ENCODE measurements around the gene KCTD16. TPM values are rescaled to one million over a fixed set of nuclear protein-coding genes. Genes with fewer than 3 reads are reported as not detected.

The KCTD16 gene
- total RNA-seq, 1 experiment from 2014 or later, result 0.08 TPM

- Histone ChIP-seq H3K9me3 (replicated peaks) (no peaks in the 10 kb centered on the region), H3K4me3 (no peak overlapping the region), H3K27me3 (replicated peaks) (no peaks in the 10 kb centered on the region), H3K36me3 (no peaks in the 10 kb centered on the region), H3K27ac (no peak overlapping the region), H3K4me1 (replicated peaks) (peaks cover 1% of the 10 kb centered on the region; the same call in 1 of the 2 replicates)
- no peak for DNase-seq (ENCODE audit: low read depth in 1 of 2, low spot score in 2 of 2)
Observed at GRCh38 chr5:144141585-144141984, 29.1 kb upstream of the KCTD16 start.

DNA sequence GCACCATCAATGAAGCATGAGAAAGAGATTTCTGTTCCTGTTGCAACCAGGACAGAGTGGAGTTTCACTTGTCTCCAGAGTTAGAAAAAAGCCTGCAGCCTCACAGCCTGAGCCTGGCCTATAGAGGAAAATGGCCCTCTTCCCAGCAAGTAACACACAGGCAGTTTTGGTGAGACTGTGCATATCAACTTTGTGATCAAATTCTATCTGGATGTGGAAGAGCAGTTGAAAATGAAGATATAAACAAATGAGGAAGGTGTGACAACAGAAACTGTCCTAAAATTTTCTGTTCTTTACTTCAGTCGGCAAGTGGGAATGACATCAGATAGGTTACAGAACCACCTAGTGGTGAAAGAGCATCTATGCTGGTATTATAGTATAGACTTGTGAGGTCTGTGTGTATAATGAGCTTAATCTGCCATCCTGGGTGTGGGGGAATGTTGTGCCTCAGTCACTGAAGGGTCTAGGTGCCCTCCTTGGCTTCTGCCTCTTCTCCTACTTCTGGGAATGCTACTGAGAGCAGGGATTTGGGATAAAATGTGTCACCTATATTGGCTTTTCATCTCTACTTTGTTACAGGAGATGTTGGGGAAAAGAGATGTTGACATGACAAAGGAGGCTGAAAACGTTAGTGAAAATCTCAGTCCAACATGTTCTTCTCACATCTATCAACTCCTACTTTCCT lies 28.4 kb upstream of the KCTD16 start:
- Histone ChIP-seq H3K9me3 (replicated peaks) (no peaks in the 10 kb centered on the region), H3K4me3 (no peak overlapping the region), H3K27me3 (replicated peaks) (no peaks in the 10 kb centered on the region), H3K27ac (no peak overlapping the region), H3K4me1 (replicated peaks) (peaks cover 6% of the 10 kb centered on the region; the same call in 1 of the 2 replicates), H3K36me3 (no peaks in the 10 kb centered on the region)
- DNase-seq (ENCODE audit: low read depth in 1 of 2, low spot score in 2 of 2), result peak in 1 of 2 experiments; percentile 47

DNA sequence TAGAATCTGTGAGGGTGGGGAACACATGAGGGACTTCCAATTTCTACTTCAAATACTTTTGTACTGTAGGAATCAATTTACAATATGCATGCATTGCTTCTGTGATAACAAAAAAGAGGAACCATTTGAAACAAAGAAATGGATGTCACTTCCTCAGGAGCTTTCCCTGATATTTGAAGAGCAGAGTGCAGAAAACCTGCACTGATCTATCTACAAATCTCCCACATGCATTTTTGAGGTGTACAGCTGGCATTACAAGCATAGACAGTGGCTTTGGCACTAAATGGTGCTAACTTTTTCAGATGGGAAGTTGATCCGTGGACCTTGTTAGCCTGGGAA lies 27.9 kb upstream of the KCTD16 start:
- no peaks in the 10 kb centered on the region for H3K27me3 ChIP-seq (replicated peaks)
- H3K36me3 ChIP-seq, result no peaks in the 10 kb centered on the region
- H3K4me1 ChIP-seq (replicated peaks), result peaks cover 6% of the 10 kb centered on the region; the same call in 1 of the 2 replicates
- no peaks in the 10 kb centered on the region for H3K9me3 ChIP-seq (replicated peaks)
- H3K27ac ChIP-seq, result no peak overlapping the region
- H3K4me3 ChIP-seq, result no peak overlapping the region
- DNase-seq (ENCODE audit: low read depth in 1 of 2, low spot score in 2 of 2), result no peak

DNA sequence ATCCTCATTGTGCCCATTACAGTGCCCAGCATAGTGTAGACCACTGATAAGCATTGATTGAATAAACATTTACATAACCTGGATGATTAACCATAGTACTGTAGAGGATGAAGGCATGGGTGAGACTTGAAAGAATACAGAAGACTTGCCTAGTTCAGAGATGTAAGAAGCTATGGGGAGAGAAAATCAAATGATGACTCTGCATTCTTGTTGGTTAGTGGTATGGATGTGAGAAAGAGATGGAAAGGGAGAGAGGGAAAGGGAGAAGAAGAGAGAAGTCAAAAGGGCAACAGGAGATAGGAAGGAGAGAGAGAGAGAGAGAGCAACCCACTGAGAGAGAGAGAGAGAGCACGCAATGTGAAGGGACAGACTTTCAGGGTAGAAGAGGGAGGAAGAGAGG lies 27.0 kb upstream of the KCTD16 start:
- H3K4me3 ChIP-seq, result no peak overlapping the region
- no peaks in the 10 kb centered on the region for H3K9me3 ChIP-seq (replicated peaks)
- no peaks in the 10 kb centered on the region for H3K36me3 ChIP-seq
- no peak overlapping the region for H3K27ac ChIP-seq
- H3K27me3 ChIP-seq (replicated peaks), result no peaks in the 10 kb centered on the region
- H3K4me1 ChIP-seq (replicated peaks), result peaks cover 6% of the 10 kb centered on the region; the same call in 1 of the 2 replicates
- no peak for DNase-seq (ENCODE audit: low read depth in 1 of 2, low spot score in 2 of 2)

GRCh38 chr5:144144956-144145751 lies 25.5 kb upstream of the KCTD16 start:
- no peaks in the 10 kb centered on the region for H3K36me3 ChIP-seq
- no peak for DNase-seq (ENCODE audit: low read depth in 1 of 2, low spot score in 2 of 2)
- peaks cover 6% of the 10 kb centered on the region; the same call in 1 of the 2 replicates for H3K4me1 ChIP-seq (replicated peaks)
- no peak overlapping the region for H3K27ac ChIP-seq
- no peak overlapping the region for H3K4me3 ChIP-seq
- no peaks in the 10 kb centered on the region for H3K9me3 ChIP-seq (replicated peaks)
- H3K27me3 ChIP-seq (replicated peaks), result no peaks in the 10 kb centered on the region

GRCh38 chr5:144151026-144151425 lies 19.6 kb upstream of the KCTD16 start:
- Histone ChIP-seq H3K4me1 (replicated peaks) (peaks cover 9% of the 10 kb centered on the region), H3K36me3 (0 out of 2 replicates have a peak, but pooled peaks cover 1% of the 10 kb centered on the region), H3K9me3 (replicated peaks) (no peaks in the 10 kb centered on the region), H3K4me3 (no peak overlapping the region), H3K27me3 (replicated peaks) (no peaks in the 10 kb centered on the region), H3K27ac (no peak overlapping the region)
- peak in 1 of 2 experiments; percentile 26 for DNase-seq (ENCODE audit: low read depth in 1 of 2, low spot score in 2 of 2)

DNA sequence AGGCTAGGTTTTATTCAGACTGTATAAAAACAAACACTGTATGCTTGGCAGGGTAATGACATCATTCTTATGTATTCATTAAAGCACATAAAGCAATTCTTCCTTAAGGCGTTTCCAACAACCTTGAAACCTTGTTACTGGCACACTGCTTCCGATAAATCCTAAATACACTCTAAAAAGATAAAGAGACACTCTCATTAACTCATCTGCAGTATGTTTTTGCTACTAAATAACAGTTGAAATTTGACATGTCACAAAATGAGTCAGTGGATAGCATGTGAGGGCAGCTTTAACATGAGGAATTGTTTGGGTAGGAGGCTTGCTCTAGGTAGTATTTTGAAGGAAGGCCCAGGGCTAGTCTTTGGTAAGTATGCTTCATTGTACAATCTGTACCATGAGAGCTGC lies 13.9 kb upstream of the KCTD16 start:
- DNase-seq (ENCODE audit: low read depth in 1 of 2, low spot score in 2 of 2), result no peak
- Histone ChIP-seq H3K4me1 (replicated peaks) (peaks cover 8% of the 10 kb centered on the region), H3K27ac (no peak overlapping the region)

GRCh38 chr5:144162686-144163085 lies 8.0 kb upstream of the KCTD16 start:
- Histone ChIP-seq H3K36me3 (peaks cover 81% of the 10 kb centered on the region), H3K27ac (no peak overlapping the region)
- DNase-seq (ENCODE audit: low read depth in 1 of 2, low spot score in 2 of 2), result no peak

More for the DNA sequence above, 13.9 kb upstream of the KCTD16 start:
- H3K27me3 ChIP-seq (replicated peaks), result no peaks in the 10 kb centered on the region
- no peak overlapping the region for H3K4me3 ChIP-seq
- peaks cover 38% of the 10 kb centered on the region for H3K36me3 ChIP-seq
- no peaks in the 10 kb centered on the region; the same call in 1 of the 2 replicates for H3K9me3 ChIP-seq (replicated peaks)

GRCh38 chr5:144166696-144167095 lies 4.0 kb upstream of the KCTD16 start:
- peaks cover 17% of the 10 kb centered on the region for H3K4me1 ChIP-seq (replicated peaks)
- H3K27me3 ChIP-seq (replicated peaks), result no peaks in the 10 kb centered on the region
- no peak overlapping the region for H3K27ac ChIP-seq
- peaks cover 81% of the 10 kb centered on the region for H3K36me3 ChIP-seq
- no peaks in the 10 kb centered on the region for H3K9me3 ChIP-seq (replicated peaks)
- no peak for DNase-seq (ENCODE audit: low read depth in 1 of 2, low spot score in 2 of 2)
- H3K4me3 ChIP-seq, result no peak overlapping the region

More at GRCh38 chr5:144162686-144163085, 8.0 kb upstream of the KCTD16 start:
- Histone ChIP-seq H3K4me3 (no peak overlapping the region), H3K9me3 (replicated peaks) (no peaks in the 10 kb centered on the region), H3K4me1 (replicated peaks) (no peaks in the 10 kb centered on the region), H3K27me3 (replicated peaks) (no peaks in the 10 kb centered on the region)

GRCh38 chr5:144167998-144168397 lies 2.7 kb upstream of the KCTD16 start:
- Histone ChIP-seq H3K27me3 (replicated peaks) (no peaks in the 10 kb centered on the region), H3K27ac (no peak overlapping the region), H3K36me3 (peaks cover 68% of the 10 kb centered on the region), H3K4me1 (replicated peaks) (peaks cover 17% of the 10 kb centered on the region), H3K9me3 (replicated peaks) (no peaks in the 10 kb centered on the region), H3K4me3 (no peak overlapping the region)
- no peak for DNase-seq (ENCODE audit: low read depth in 1 of 2, low spot score in 2 of 2)

- H3K4me1 ChIP-seq (replicated peaks), result peaks cover 17% of the 10 kb centered on the region
- no peak for DNase-seq (ENCODE audit: low read depth in 1 of 2, low spot score in 2 of 2)
- peak overlapping the region; percentile 69 for H3K4me3 ChIP-seq
- no peaks in the 10 kb centered on the region for H3K9me3 ChIP-seq (replicated peaks)
- H3K36me3 ChIP-seq, result peaks cover 49% of the 10 kb centered on the region
- H3K27me3 ChIP-seq (replicated peaks), result no peaks in the 10 kb centered on the region
- H3K27ac ChIP-seq, result peak overlapping the region; percentile 68
Observed at GRCh38 chr5:144169904-144170275, 783 bp upstream of the KCTD16 start.

- Histone ChIP-seq H3K27me3 (replicated peaks) (no peaks in the 10 kb centered on the region), H3K27ac (no peak overlapping the region), H3K36me3 (peaks cover 12% of the 10 kb centered on the region), H3K9me3 (replicated peaks) (no peaks in the 10 kb centered on the region), H3K4me1 (replicated peaks) (peaks cover 24% of the 10 kb centered on the region), H3K4me3 (no peak overlapping the region)
- DNase-seq (ENCODE audit: low read depth in 1 of 2, low spot score in 2 of 2), result no peak
Observed at GRCh38 chr5:144173766-144174165, 3.1 kb downstream of the KCTD16 start.

DNA sequence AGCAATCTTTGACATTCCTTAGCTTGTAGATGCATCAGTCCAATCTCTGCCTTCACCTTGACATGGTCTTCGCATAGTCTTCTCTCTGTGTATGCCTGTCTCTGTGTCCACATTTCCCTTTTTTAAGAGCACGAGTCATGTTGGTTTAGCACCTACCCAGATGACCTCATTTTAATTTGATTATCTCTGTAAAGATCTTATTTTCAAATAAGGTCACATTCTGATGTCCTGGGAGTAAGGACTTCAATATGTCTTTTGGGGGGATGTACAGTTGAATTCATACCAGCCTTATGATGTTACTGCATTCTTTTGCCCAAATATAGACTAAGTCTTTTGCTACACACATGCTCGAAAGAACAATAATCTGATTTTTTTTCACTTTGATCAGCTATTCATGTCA lies 6.9 kb downstream of the KCTD16 start:
- H3K36me3 ChIP-seq, result no peaks in the 10 kb centered on the region
- H3K4me1 ChIP-seq (replicated peaks), result peaks cover 10% of the 10 kb centered on the region
- peak in 1 of 2 experiments; percentile 46 for DNase-seq (ENCODE audit: low read depth in 1 of 2, low spot score in 2 of 2)
- H3K9me3 ChIP-seq (replicated peaks), result no peaks in the 10 kb centered on the region
- no peak overlapping the region for H3K4me3 ChIP-seq
- H3K27me3 ChIP-seq (replicated peaks), result no peaks in the 10 kb centered on the region
- H3K27ac ChIP-seq, result no peak overlapping the region

DNA sequence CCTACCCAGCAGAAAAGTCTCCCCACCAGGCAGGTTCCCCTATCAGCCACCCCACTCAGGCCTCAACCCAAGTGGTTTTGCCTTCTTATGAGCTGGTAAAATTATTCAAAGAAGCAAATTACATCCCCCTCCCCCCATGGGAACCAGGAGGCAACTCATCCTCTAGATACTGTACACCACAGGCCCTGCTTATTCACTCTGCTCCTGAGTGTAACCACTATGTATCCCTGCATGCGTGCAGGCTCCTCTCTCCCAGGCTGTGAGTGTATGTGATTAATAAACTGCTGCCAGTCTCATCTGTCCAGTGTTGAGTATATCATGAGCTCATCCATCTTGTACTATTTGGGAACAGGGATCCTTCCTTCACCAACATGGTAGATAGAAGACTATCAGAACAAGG lies 8.6 kb downstream of the KCTD16 start:
- Histone ChIP-seq H3K9me3 (replicated peaks) (no peaks in the 10 kb centered on the region), H3K4me1 (replicated peaks) (peaks cover 10% of the 10 kb centered on the region), H3K36me3 (no peaks in the 10 kb centered on the region), H3K27me3 (replicated peaks) (no peaks in the 10 kb centered on the region), H3K4me3 (no peak overlapping the region), H3K27ac (no peak overlapping the region)
- no peak for DNase-seq (ENCODE audit: low read depth in 1 of 2, low spot score in 2 of 2)

Measured in SJSA1 (cell line).